Endothelial cell of umbilical vein (primary cell): ENCODE measurements around the gene LSM14A. TPM values are rescaled to one million over a fixed set of nuclear protein-coding genes. Genes with fewer than 3 reads are reported as not detected.

Source experiments
- BruUV-seq: library from RNA; stranded (reverse); fragments of 400-500 nt; replicated peaks from 2 replicates; lab custom pipeline; 2021; lab: Mats Ljungman, UMichigan
- CTCF ChIA-PET: fragments of 300-600, 350-600 bp; sonication (Branson Sonifier 250); formaldehyde crosslinking; loops from one replicate; lab custom pipeline; 2021; ENCODE audit warnings: antibody characterized with exemption, inconsistent platforms; lab: Charles Lee
- POLR2A ChIA-PET: fragments of 300-600, 350-600 bp; sonication (Branson Sonifier 250); formaldehyde crosslinking; loops from one replicate; lab custom pipeline; 2021; ENCODE audit warnings: antibody characterized with exemption, inconsistent platforms; lab: Charles Lee
- DNase-seq: peaks from one replicate; pipeline ENCODE4 v3.0.0-alpha.2; 2011; ENCODE audit warnings: low read depth, low spot score
- FAIRE-seq: peaks from 2 replicates; lab custom pipeline; 2011; peaks lifted over from hg19 to GRCh38; lab: Jason Lieb, UNC
- H2AFZ ChIP-seq: 2 replicates; pipeline ENCODE4 v1.6.0; 2012; ENCODE audit warnings: low read depth, low read length, control low read depth, inconsistent platforms
- H3K27ac ChIP-seq: 2 replicates; pipeline ENCODE4 v1.5.1; 2011; ENCODE audit warnings: low read depth, mild to moderate bottlenecking, control low read depth, low read length, moderate library complexity; ENCODE audit not compliant: insufficient read depth
- H3K27me3 ChIP-seq, 2 experiments: 2 replicates each; pipeline versions ENCODE4 v1.6.0 to v1.6.1; 2011; ENCODE audit warnings: low read length in 2 of 2, mixed read lengths in 1 of 2; ENCODE audit not compliant: control insufficient read depth in 2 of 2, insufficient read depth in 2 of 2
- H3K36me3 ChIP-seq, 2 experiments: 2 replicates in 1 of 2; 3 replicates in 1 of 2; pipeline ENCODE4 v1.5.1; 2011; ENCODE audit warnings: low read length in 2 of 2, mild to moderate bottlenecking in 1 of 2, moderate library complexity in 1 of 2; ENCODE audit not compliant: control insufficient read depth in 2 of 2, insufficient read depth in 2 of 2; ENCODE audit errors: extremely low read depth in 1 of 2
- H3K4me1 ChIP-seq: 3 replicates; pipeline ENCODE4 v1.5.1; 2011; ENCODE audit warnings: mild to moderate bottlenecking, low read length; ENCODE audit not compliant: control insufficient read depth, insufficient read depth; ENCODE audit errors: extremely low read depth
- H3K4me2 ChIP-seq: 2 replicates; pipeline ENCODE4 v1.6.1; 2011; ENCODE audit warnings: low read length, control low read depth, mixed read lengths; ENCODE audit not compliant: insufficient read depth
- H3K4me3 ChIP-seq, 3 experiments: fragments of 200-600 bp in 1 of 3; sonication (generic), shearing (Covaris generic) in 1 of 3; replicated peaks in 1 of 3; 2 replicates each; pipeline ENCODE4 v1.5.1; 2011 to 2016; ENCODE audit warnings: control low read depth in 3 of 3, low read length in 3 of 3, mild to moderate bottlenecking in 2 of 3, inconsistent platforms in 1 of 3, low read depth in 1 of 3, moderate library complexity in 1 of 3; ENCODE audit not compliant: insufficient read depth in 1 of 3
- H3K79me2 ChIP-seq: 2 replicates; pipeline ENCODE4 v1.6.0; 2012; ENCODE audit warnings: low read length, inconsistent platforms; ENCODE audit not compliant: control insufficient read depth, insufficient read depth
- H3K9ac ChIP-seq: replicated peaks from 2 replicates; pipeline ENCODE3; 2011; ENCODE audit warnings: low read length, control low read depth; ENCODE audit not compliant: insufficient read depth; ENCODE audit errors: extremely low read depth
- H3K9me1 ChIP-seq: replicated peaks from 3 replicates; pipeline ENCODE4 v1.6.0; 2011; ENCODE audit warnings: mild to moderate bottlenecking, low read length; ENCODE audit not compliant: control insufficient read depth, insufficient read depth; ENCODE audit errors: extremely low read depth
- H3K9me3 ChIP-seq: replicated peaks from 2 replicates; pipeline ENCODE4 v1.5.1; 2012; ENCODE audit warnings: low read length, inconsistent platforms; ENCODE audit not compliant: control insufficient read depth, insufficient read depth
- H4K20me1 ChIP-seq: replicated peaks from 2 replicates; pipeline ENCODE3; 2011; ENCODE audit warnings: mild to moderate bottlenecking, low read length; ENCODE audit not compliant: control insufficient read depth, insufficient read depth; ENCODE audit errors: extremely low read depth
- CTCF ChIP-seq, 2 donors: IDR thresholded peaks; 1 replicate in 1 of 2; 2 replicates in 1 of 2; pipeline ENCODE4 v1.5.1; 2011; ENCODE audit warnings: low read length in 2 of 2, mild to moderate bottlenecking in 2 of 2, moderate library complexity in 2 of 2, control low read depth in 1 of 2, inconsistent platforms in 1 of 2, low read depth in 1 of 2; ENCODE audit not compliant: insufficient read depth in 1 of 2; ENCODE audit errors: extremely low read depth in 1 of 2
- EZH2 ChIP-seq: IDR thresholded peaks from 2 replicates; pipeline ENCODE4 v1.6.1; 2012; ENCODE audit warnings: borderline replicate concordance, low read depth, mild to moderate bottlenecking, moderate library complexity, low read length, inconsistent platforms; ENCODE audit not compliant: severe bottlenecking
- FOS ChIP-seq: IDR thresholded peaks from 2 replicates; pipeline ENCODE4 v1.6.1; 2011; ENCODE audit warnings: mild to moderate bottlenecking, low read length, moderate library complexity, borderline replicate concordance; ENCODE audit not compliant: insufficient read depth
- GATA2 ChIP-seq: IDR thresholded peaks from 2 replicates; pipeline ENCODE4 v1.7.0; 2011; ENCODE audit warnings: low read depth, mild to moderate bottlenecking, moderate library complexity, mixed read lengths, low read length; ENCODE audit not compliant: insufficient read length, insufficient read depth
- JUN ChIP-seq: IDR thresholded peaks from 2 replicates; pipeline ENCODE4 v1.6.1; 2011; ENCODE audit warnings: borderline replicate concordance, low read depth; ENCODE audit not compliant: insufficient read length, insufficient read depth
- MAX ChIP-seq: IDR thresholded peaks from 2 replicates; pipeline ENCODE4 v1.6.1; 2011; ENCODE audit not compliant: insufficient read depth, insufficient read length
- MYC ChIP-seq: IDR thresholded peaks from one replicate; pipeline ENCODE4 v1.6.1; 2011; ENCODE audit warnings: mild to moderate bottlenecking, low read depth, low read length
- POLR2A ChIP-seq: IDR thresholded peaks from 2 replicates; pipeline ENCODE4 v1.6.1; 2012; ENCODE audit warnings: low read depth, mild to moderate bottlenecking, control low read depth, low read length
- POLR2AphosphoS5 ChIP-seq: IDR thresholded peaks from 2 replicates; pipeline ENCODE4 v1.6.1; 2012; ENCODE audit warnings: low read depth, mild to moderate bottlenecking, control low read depth, low read length, moderate library complexity; ENCODE audit not compliant: insufficient read depth
- dilution Hi-C: fragments of 300-500 bp; cut with MboI; formaldehyde crosslinking; loops from one replicate; pipeline ENCODE4 v1.15.0; 2019; ENCODE audit warnings: low sequenced_read_pairs; ENCODE audit not compliant: extremely low pct_ligation_motif_present
- intact Hi-C: fragments of 100-400 bp; cut with micrococcal nuclease; formaldehyde crosslinking; loops from one replicate; pipeline ENCODE4 v1.10.0; 2022
- polyA plus RNA-seq, 4 experiments: library from polyadenylated mRNA; depleted of rRNA in 3 of 4; stranded (reverse) in 3 of 4; unstranded in 1 of 4; fragments of >200 nt; gene quantifications; 2 replicates each; pipeline versions ENCODE4 v1.2.1 to v1.2.3, GENCODE V29; 2011 to 2012; ENCODE audit warnings: missing spikeins in 1 of 4
- total RNA-seq: library from RNA; stranded (reverse); gene quantifications from 2 replicates; pipeline ENCODE4 v1.2.3, GENCODE V29; 2021

LSM14A gene
- total and polyA plus RNA-seq, 2 donors (not counting 3 experiments of a cell fraction or from before 2014, with no cell fraction given): 96.7 to 122 TPM

- peaks cover 23% of the 10 kb centered on the region for H4K20me1 ChIP-seq
- intact Hi-C loops: no loop called here
- CTCF ChIA-PET: interaction anchor here (0.6 to 1.9 kb wide), 3 partner anchors 9 to 160 kb away, joined by 3 to 5 read pairs (median 3); no protein-coding TSS in a partner anchor
Measured at GRCh38 chr19:34186205-34186604, 13.9 kb downstream of the LSM14A start.

GRCh38 chr19:34187011-34187410, 14.7 kb downstream of the LSM14A start:
- Histone ChIP-seq H3K27me3 (no peaks in the 10 kb centered on the region), H3K36me3 (no peaks in the 10 kb centered on the region), H3K4me1 (no peaks in the 10 kb centered on the region), H3K4me2 (no peak overlapping the region), H3K9me3 (no peaks in the 10 kb centered on the region), H3K27ac (no peak overlapping the region), H2AFZ (no peak overlapping the region), H3K9ac (no peak overlapping the region), H4K20me1 (peaks cover 28% of the 10 kb centered on the region), H3K9me1 (no peaks in the 10 kb centered on the region), H3K4me3 (no peak overlapping the region), H3K79me2 (peaks cover 99% of the 10 kb centered on the region)
- dilution Hi-C loops: no loop called here
- FAIRE-seq: no peak
- ChIA-PET CTCF (no interaction called here), POLR2A (no interaction called here)
- BruUV-seq: no TSS peak
- intact Hi-C loops: no loop called here
- TF ChIP-seq FOS (no peak), MYC (no peak), EZH2 (no peak), POLR2AphosphoS5 (no peak), JUN (no peak), CTCF (IDR thresholded peaks at IDR 0.05; ENCODE audit: extremely low read depth in 1 of 2, insufficient read depth in 1 of 2, low read depth in 1 of 2, low read length in 2 of 2) (no peak), MAX (no peak), GATA2 (no peak), POLR2A (no peak)
- DNase-seq: no peak

More at GRCh38 chr19:34186205-34186604, 13.9 kb downstream of the LSM14A start:
- Histone ChIP-seq H3K4me2 (no peak overlapping the region), H3K9me1 (no peaks in the 10 kb centered on the region), H3K79me2 (peaks cover 99% of the 10 kb centered on the region), H3K27me3 (no peaks in the 10 kb centered on the region), H3K36me3 (peaks cover 0 to 2% of the 10 kb centered on the region in 2 experiments), H2AFZ (no peak overlapping the region), H3K9me3 (no peaks in the 10 kb centered on the region), H3K9ac (no peak overlapping the region), H3K27ac (no peak overlapping the region), H3K4me3 (no peak overlapping the region), H3K4me1 (no peaks in the 10 kb centered on the region)
- no peak for TF ChIP-seq EZH2
- dilution Hi-C loops: no loop called here
- no TSS peak for BruUV-seq
- DNase-seq (no peak), FAIRE-seq (no peak)
- POLR2A ChIA-PET: interaction anchor here (0.8 kb wide), 1 partner anchor 13 kb away, joined by 3 read pairs; no protein-coding TSS in a partner anchor
